Stimulated activated CD4-positive, alpha-beta T cell treated with anti-CD3 and anti-CD28 coated beads, Interleukin-12 subunit alpha, Interleukin-12 subunit beta, amount 100 ng/mL, for 4 hours (primary cell): Measurements from ENCODE around the gene LAMA1.
"Not testable (repeated sequence)": the region's sequence is repeated elsewhere in the genome, so short reads cannot be mapped to it uniquely, and the experiment has no call there.

Experiments
- DNase-seq: peaks from one replicate; pipeline ENCODE4 v3.0.0-alpha.2; 2020

Gene LAMA1, protein sequence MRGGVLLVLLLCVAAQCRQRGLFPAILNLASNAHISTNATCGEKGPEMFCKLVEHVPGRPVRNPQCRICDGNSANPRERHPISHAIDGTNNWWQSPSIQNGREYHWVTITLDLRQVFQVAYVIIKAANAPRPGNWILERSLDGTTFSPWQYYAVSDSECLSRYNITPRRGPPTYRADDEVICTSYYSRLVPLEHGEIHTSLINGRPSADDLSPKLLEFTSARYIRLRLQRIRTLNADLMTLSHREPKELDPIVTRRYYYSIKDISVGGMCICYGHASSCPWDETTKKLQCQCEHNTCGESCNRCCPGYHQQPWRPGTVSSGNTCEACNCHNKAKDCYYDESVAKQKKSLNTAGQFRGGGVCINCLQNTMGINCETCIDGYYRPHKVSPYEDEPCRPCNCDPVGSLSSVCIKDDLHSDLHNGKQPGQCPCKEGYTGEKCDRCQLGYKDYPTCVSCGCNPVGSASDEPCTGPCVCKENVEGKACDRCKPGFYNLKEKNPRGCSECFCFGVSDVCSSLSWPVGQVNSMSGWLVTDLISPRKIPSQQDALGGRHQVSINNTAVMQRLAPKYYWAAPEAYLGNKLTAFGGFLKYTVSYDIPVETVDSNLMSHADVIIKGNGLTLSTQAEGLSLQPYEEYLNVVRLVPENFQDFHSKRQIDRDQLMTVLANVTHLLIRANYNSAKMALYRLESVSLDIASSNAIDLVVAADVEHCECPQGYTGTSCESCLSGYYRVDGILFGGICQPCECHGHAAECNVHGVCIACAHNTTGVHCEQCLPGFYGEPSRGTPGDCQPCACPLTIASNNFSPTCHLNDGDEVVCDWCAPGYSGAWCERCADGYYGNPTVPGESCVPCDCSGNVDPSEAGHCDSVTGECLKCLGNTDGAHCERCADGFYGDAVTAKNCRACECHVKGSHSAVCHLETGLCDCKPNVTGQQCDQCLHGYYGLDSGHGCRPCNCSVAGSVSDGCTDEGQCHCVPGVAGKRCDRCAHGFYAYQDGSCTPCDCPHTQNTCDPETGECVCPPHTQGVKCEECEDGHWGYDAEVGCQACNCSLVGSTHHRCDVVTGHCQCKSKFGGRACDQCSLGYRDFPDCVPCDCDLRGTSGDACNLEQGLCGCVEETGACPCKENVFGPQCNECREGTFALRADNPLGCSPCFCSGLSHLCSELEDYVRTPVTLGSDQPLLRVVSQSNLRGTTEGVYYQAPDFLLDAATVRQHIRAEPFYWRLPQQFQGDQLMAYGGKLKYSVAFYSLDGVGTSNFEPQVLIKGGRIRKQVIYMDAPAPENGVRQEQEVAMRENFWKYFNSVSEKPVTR (N-terminal part only)

DNA sequence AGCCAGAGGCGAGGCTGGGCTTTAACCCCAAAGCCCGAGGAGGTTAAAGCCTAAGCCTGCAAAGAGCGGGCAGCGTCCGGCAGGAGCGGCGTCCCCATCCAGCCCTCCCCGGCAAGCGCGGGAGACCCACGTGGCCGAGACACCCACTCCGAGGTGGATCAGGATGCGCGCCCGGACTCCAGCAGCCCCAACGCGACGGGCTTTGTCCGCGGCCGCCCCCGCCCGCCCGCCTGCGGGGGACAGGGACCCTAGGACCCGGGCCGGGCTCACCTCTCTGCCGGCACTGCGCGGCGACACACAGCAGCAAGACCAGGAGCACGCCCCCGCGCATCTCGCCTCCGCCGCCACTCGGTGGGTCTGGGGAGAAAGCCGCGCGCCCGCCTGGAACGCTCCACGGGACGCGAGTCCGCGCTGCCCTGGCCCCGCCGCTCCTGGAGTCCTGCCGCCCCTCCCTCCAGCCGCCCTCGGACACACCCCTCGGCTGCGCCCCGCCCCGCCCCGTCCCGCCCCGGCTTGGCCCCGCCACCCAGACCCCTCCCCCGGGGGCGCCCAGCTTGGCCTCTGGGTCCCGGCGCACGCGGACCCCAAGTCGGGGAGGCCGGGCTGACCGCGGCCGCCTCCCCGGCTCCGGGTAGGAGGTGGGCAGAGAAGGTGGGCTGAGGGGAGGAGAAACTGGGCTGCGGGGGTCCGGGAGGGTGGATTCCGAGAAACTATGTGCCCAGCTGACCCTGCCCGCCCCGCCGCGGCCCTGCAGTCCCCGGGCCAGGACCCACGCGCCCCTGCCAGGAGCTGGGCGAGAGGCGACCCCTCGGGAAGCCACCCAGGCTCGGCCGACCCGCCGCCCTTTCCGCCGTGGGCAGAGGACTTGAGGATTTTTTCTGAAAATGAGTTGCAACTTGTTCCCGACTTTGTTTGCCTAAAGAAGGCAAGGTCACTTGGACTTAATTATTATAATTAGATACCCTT is at the start of gene LAMA1:
LAMA1 (minus strand) TSS at position 408 of the 966 bp plus-strand sequence; CDS start at position 331, 77 bp downstream.
- no peak for DNase-seq

DNA sequence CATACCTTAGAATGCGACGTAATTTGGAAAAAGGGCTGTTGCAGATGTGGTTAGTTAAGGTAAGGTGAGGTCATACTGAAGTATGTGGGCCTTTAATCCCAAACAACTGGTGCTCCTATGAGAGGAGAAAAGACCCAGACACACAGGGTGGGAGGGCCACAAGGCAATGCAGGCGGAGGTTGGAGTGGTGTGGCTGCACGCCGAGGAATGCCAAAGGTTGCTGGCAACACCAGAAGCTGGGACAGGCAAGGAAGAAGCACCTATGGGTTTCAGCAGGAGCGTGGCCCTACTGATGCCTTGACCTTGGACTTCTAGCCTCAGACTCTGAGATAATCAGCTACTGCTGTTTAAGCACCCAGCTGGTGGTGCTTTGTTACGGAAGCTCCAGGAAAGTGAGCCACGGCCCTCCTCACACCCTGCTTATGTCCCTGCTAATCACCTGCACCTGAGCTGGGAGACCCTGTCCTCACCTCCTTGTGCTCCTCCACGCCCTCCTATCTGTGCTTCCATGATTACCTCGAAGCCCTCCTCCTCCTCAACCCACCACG is 48.3 kb upstream of the LAMA1 start:
- no peak for DNase-seq

DNA sequence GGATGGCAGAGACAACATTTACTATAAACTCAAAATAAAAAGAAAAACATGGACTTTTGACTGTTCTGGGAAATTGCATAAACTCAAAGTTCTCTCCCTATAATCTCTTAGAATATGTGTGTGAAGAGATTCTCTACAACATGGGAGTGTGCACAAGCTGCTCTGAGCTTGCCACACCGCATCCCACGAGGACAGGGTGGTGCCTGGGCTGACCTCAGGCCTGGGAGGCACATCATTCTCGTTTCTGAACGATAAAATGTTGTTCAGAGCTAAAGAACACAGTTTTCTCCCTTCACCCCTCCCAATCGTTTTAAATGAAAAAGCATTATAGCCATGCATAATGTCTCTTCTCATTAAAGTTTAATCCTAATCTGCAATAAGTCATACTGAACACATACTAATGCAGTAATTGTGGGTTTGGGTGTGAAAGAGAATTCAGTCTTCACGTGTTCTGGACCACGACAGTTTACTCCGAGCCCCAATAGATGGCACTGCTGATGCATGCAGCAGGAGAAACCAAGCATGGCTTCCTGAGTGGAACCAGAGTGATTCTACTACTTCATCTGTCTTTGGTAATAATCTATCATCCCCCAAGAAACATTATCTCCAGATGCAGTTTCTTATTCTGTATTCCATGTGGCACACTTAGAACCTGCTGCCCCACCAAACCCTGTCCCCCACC is 46.9 kb upstream of the LAMA1 start:
- DNase-seq = no peak

DNA sequence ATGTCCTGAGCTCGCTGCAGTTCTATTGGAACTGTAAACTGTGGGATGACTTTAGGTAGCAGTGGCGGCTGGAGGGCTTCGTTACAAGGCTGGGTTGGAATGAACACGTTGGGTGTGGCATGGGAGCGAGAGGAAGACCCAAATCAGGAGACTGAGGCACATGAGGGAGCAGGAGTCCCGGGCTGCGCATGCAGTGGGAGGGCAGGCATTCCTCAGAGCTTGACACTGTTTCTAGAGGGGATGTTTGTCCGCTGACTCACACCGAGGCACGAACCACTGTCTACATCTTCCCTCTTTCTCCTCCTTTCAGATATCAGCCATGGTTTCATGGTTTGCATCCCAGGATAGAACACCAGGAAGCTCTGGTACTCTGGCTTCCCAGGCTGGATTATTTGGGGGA is 40.6 kb upstream of the LAMA1 start:
- no peak for DNase-seq

DNA sequence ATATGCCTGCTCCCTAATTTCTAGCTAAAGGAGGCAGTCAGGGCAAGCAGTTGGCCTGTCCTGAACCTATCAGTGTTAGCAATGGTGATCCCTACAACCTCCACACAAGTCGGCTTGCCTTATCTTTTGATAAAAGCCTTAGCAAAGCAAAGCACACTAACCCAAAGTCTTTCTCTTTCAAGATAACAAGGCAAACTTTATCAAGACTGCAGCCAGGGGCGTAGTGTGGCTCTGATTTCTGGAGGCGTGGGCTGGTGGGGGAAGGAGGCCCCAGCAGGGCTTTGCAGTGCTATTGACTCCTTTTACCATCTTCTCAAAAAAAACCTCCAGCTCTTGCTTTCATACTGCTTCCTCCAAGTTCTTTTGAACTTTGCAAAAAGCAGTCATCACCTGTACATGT is 40.2 kb upstream of the LAMA1 start:
- no peak for DNase-seq

DNA sequence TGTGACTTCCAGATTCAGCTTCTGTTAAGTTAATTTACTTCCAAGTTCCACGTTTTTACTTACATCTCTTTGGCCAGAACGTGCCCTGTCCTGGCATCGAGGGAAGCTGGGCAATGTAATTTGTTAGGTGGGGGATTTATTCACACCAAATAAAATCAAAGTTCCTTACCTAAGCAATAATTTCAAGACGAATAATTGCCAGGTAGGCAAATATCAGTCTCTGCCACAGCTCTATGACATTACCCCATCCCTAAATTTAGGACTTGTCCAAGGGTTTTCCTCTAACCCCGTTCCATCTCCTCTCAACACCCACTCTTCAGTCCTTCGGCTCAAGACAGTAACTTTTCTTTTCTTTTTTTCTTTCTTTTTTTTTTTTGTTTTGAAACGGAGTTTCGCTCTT is 38.3 kb upstream of the LAMA1 start:
- DNase-seq = no peak

DNA sequence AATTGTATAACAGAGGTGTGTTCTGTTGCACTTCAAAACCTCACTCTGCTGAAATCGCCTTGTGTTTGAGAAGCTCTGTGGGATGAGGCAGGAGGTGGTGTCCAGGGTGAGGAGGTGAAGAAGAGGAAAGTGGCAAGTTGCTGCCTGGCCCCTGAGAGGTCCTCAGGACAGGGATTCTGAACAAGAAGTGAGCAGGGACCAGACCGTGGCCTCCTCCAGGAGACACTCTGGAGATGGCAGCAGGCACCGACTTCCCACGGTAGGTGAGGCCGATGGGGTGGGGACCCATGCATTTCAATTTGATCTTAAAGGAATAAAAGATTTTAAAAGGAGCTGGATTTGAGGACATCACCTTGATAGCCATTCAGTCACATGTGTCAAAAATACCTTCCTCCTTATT is 37.5 kb upstream of the LAMA1 start:
- DNase-seq = no peak

DNA sequence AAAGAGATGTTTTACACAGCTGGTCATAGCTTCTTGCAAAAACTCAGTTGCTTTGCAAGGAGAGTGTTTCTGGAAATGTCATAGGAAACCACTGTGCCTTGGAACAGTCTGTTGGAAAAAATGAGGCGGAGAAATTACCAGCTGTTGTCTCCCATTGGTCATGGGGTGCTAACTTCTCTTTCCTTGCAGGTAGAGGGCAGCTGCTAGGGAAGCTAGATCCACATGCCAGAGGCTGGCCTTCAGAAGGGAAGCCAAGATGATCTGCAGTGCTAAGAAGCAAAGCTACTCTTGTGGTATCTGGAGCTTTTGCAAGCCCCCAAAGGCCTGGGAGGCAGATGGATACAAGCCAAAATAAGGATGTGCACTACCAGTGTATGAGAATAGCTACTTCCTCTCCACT is 34.8 kb upstream of the LAMA1 start:
- DNase-seq = no peak

DNA sequence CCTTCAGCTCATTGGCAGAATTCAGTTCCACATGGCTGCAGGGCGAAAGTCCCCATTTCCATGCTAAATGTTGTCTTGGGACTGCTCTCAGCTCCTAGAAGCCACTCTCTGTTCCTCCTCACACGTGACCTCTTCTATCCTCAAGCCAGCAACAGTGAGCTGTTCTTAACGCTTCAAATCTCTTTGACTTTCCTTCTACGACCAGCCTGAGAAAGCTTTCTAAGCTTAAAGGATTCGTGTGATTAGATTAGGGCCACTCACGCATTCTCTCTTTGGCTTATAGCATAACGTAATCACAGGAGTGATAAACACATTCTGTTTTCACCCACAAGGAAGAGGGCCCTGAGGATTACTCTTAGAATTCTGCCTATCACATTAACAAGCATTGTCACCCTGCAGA is 29.8 kb upstream of the LAMA1 start:
- no peak for DNase-seq

DNA sequence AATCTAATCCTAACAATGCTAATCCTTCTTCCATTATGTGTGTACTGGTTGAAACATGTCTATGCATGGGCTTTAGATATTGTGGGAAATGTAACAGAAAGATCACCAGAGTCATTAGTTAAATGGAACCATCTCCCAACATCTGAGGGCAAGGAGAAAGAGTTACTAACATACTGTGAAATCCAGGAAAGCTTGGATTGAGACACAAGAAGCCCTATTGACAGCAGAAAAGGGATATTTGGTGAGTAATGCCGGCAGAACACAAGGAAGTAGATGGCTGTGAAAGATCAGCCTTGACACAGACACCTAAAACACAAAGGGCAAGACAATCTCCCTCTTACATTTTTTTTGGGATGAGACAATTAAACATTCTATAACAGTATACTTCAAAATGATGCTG is 28.5 kb upstream of the LAMA1 start:
- no peak for DNase-seq

DNA sequence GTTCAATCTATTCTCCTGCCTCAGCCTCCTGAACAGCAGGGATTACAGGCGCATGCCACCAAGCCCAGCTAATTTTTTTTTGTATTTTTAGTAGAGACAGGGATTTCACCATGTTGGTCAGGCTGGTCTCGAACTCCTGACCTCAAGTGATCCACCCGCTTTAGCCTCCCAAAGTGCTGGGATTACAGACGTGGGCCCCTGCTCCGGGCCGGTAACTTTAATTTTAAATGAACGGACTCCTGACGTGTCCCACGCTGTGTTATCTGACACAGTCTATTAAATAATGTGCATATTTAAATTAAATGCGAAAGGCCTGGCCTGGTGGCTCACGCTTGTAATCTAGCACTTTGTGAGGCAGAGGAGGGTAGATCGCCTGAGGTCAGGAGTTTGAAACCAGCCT is 27.3 kb upstream of the LAMA1 start:
- DNase-seq = not testable (repeated sequence)

DNA sequence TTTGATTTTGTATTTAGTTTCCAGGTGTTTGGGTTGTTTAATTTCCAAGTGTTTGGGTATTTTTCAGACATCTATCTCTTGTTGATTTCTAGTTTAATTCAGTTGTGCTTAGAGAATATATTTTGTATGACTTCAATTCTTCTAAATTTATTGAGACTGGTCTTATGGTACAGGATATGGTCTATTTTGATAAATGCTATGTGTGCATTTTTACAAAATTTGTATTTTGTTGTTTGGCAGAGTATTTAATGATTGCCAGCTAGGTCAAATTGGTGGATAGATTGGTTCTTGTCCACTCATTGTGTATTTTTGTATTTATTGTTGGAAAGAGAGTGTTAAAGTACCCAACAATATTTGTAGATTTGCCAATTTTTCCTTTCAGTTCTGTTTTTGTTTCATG is 23.7 kb upstream of the LAMA1 start:
- no peak for DNase-seq

DNA sequence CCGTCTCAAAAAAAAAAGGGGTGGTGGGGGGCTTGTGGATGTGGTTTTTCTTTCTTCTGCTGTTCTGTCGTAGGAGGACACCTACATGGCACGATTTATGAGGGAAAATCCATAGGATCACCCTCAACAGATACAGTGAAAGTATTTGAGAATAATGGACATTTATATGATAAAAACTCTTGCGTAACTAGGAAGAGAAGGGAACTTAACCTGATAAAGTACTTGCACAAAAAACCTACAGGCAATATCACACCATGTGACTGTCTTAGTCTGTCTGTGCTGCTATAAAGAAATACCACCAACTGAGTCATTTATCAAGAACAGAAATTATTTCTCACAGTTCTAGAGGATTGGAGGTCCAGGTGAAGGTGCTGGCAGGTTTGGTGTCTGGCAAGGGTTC is 21.8 kb upstream of the LAMA1 start:
- no peak for DNase-seq

DNA sequence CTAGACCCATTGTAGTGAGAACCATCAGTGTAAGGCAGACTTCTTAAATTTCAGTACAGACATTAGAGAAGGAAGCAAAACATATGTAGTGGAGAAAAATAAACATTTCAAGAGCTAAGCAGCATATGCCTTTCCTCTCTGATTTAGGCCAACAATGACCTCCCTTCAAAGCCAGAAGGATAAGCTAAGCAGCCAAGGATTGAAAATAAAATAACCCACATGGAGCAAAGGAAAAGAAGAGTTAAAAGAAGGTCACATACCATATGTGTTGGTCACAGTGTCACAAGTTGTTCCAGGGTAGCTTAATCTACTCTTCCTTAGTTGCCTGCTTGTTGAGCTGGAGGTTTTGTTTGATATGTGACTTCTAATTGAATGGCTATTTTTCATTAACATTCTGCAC is 15.6 kb upstream of the LAMA1 start:
- DNase-seq = no peak

DNA sequence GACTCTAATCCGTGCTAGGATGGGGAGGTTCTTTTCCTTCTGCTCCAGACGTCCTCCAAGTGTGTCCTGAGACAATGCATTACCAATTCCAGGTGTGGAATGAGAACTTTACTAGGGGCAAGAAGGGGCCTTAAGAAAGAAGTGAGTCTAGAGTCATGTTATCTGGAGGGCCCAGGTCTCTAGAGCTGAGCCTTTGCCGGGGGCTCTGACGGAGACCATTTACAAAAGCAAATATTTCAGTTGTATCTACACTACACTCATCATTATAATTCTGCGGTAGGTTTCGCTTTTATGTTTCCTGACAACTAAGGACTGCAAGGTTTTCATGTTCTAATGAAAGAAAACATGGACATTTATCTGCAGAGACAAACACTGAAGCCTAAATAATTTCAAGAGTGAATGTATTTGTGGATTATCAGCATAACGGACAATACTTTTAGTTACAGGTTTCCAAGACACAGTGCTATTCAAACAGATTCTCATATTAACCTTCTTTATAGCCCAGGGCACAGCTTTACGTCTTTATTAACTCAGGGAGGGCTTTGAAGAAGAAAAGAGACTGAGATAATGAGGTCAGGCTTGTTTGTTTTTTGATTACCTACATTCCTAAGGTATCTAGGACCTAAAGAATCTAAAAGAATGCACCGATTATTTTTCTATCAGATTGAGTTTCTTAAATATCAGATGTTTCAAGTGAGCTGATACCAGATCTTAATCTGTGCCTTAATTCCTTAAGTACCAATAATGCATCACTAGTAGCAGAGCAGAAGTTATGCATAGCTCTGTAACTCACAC is 15.0 kb upstream of the LAMA1 start:
- DNase-seq = no peak

DNA sequence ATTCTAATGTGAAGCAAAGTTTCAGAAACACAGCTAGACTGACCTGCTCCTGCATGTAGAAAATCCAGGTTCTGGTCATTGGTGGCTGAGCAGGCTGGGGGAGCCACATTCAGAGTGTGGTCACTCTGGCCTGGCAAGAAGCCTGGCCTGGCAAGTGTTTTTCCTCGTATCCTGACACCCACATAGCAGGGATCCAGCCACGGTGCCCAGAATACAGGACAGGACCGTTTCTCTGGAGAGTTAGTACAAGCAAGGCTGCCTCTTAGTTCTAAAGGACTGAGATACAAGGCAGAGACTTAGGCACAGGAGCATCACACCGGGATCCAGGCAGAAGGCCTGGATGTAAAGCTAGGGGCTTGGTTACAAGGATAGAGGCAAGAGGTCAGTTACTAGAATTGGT is 4.8 kb upstream of the LAMA1 start:
- no peak for DNase-seq

DNA sequence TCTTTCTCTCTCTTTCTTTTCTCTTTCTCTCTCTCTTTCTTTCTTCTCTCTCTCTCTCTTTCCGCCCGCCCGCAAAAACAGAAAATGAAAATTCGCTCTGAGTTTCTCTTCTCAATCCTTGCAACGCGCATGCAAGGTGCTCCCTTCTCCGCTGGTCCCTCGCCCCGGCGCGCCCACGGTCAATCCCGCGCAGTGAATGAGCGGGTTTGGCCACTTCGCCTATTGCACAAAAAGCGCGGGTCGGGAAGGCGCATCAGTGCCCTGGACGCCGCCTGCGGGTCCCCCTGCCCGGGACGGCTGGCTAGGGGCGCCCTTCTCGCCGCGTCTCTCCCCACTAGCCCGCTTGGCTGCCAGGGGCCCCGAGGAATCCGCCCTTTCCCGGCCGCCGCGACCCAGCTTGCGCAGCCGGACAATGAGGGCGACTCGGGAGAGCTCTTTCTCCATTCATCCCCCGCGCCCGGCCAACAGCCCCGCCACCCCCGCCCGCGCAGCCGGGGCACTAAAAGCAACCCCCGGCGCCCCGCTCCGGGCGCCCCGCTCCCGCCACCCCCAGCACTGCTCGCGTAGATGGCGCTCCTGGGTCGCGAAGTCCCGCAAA is 706 bp downstream of the LAMA1 start:
- no peak for DNase-seq

DNA sequence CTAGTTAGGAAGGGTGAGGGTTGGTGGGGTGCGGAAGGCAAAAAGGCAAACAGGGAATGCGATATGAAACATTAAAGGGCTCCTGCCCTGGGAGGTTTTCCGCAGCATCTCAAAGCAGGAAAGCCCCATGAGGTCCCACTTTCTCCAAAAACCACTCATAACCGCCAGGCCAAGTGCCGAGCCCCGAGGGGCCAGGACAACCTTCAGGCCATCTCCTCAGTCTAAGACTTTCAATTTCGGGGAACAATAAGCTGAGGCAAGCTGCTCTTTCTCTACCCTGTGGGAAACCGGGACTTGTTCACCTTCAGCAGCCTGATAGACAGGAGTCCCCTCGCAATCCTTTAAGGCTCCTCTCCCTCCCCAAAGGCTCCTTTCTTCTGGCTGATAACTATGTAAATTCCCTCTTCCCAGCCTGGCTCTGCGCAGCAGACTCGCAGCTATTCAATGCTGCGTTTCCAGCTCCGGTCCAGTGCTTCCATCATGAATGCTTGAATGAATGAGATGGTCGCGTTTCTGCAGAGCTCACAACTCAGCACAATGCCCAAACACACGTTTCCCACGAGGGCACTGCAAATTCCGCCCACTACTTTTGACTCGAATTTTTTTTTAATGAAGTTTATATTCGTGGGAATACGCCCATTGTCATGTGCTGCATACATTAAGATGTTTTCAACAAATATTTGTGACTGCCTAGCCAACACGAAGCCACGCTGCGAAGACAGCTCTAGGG is 1.4 kb downstream of the LAMA1 start:
- no peak for DNase-seq

DNA sequence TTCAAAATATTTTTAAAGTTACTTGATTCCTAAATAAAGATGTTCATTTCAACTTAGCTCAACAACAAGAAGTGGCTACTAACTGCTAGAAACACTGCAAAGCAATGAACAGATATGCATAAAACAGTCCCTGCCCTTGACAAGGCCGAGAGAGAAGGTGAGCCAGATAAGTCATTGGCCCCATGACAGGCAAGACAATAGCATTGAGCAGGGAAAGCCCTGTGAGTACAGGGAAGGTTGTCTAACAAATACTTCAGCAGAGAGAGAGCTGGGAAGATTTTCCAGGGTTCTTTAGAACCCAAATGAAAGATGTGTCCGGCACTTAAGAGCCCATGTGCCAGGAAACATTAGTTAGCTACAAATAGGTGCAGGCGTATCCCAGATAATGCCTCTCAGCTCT is 4.7 kb downstream of the LAMA1 start:
- DNase-seq = no peak
